ENCODE results near the gene AUH.

DNA sequence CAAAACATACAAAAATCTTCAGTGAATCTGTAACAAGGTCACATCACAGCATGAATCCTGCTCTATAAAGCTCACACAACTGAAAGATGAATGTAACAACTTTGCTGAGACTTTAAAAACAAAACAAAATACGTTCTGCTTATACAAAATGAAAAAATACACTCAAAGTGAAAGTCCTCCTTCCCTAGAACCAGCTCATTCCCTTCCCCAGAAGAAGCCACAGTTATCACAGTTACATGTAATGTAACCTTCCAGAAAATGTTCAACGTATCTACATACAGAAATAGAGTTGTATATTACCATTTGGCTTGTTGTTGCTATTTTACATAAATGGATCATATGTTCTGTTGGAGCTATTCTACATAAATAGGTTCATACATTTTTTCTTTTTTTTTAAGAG, 2.6 kb downstream of the AUH start:
- TF ChIP-seq, protein P1, sequence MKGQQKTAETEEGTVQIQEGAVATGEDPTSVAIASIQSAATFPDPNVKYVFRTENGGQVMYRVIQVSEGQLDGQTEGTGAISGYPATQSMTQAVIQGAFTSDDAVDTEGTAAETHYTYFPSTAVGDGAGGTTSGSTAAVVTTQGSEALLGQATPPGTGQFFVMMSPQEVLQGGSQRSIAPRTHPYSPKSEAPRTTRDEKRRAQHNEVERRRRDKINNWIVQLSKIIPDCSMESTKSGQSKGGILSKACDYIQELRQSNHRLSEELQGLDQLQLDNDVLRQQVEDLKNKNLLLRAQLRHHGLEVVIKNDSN (IDR thresholded peaks at IDR 0.05) = no peak
- no peak for TF ChIP-seq TAF1 (IDR thresholded peaks at IDR 0.05; ENCODE audit: low read depth)
- TF ChIP-seq CEBPB (IDR thresholded peaks at IDR 0.05) = no peak
- no peak for TF ChIP-seq FOXM1 (IDR thresholded peaks at IDR 0.05; ENCODE audit: borderline replicate concordance, low read depth)
- no peak for TF ChIP-seq RAD21 (IDR thresholded peaks at IDR 0.05; ENCODE audit: low read depth)
- no peak for TF ChIP-seq TEAD4 (IDR thresholded peaks at IDR 0.05)
- TF ChIP-seq, protein P2, sequence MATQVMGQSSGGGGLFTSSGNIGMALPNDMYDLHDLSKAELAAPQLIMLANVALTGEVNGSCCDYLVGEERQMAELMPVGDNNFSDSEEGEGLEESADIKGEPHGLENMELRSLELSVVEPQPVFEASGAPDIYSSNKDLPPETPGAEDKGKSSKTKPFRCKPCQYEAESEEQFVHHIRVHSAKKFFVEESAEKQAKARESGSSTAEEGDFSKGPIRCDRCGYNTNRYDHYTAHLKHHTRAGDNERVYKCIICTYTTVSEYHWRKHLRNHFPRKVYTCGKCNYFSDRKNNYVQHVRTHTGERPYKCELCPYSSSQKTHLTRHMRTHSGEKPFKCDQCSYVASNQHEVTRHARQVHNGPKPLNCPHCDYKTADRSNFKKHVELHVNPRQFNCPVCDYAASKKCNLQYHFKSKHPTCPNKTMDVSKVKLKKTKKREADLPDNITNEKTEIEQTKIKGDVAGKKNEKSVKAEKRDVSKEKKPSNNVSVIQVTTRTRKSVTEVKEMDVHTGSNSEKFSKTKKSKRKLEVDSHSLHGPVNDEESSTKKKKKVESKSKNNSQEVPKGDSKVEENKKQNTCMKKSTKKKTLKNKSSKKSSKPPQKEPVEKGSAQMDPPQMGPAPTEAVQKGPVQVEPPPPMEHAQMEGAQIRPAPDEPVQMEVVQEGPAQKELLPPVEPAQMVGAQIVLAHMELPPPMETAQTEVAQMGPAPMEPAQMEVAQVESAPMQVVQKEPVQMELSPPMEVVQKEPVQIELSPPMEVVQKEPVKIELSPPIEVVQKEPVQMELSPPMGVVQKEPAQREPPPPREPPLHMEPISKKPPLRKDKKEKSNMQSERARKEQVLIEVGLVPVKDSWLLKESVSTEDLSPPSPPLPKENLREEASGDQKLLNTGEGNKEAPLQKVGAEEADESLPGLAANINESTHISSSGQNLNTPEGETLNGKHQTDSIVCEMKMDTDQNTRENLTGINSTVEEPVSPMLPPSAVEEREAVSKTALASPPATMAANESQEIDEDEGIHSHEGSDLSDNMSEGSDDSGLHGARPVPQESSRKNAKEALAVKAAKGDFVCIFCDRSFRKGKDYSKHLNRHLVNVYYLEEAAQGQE (IDR thresholded peaks at IDR 0.05; ENCODE audit: low read depth) = no peak
- no peak for TF ChIP-seq EP300 (IDR thresholded peaks at IDR 0.05; ENCODE audit: borderline replicate concordance)
- no peak for TF ChIP-seq YY1 (IDR thresholded peaks at IDR 0.05; ENCODE audit: low read depth)
- TF ChIP-seq NFIC (IDR thresholded peaks at IDR 0.05) = no peak
- TF ChIP-seq, protein P3, sequence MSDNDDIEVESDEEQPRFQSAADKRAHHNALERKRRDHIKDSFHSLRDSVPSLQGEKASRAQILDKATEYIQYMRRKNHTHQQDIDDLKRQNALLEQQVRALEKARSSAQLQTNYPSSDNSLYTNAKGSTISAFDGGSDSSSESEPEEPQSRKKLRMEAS (IDR thresholded peaks at IDR 0.05) = no peak

All from Ishikawa (cell line).